GM19324 (cell line): ENCODE data around the gene ATP6V0E2.
"Not testable (repeated sequence)": the region's sequence is repeated elsewhere in the genome, so short reads cannot be mapped to it uniquely, and the experiment has no call there.

Experiments used
- ATAC-seq: cut with Tn5 transposase; IDR thresholded peaks from one replicate; pipeline ENCODE4 v1.9.1; 2021; ENCODE audit warnings: mild to moderate bottlenecking, moderate library complexity; ENCODE audit not compliant: unreplicated experiment, low FRiP score

The ATP6V0E2 gene

DNA sequence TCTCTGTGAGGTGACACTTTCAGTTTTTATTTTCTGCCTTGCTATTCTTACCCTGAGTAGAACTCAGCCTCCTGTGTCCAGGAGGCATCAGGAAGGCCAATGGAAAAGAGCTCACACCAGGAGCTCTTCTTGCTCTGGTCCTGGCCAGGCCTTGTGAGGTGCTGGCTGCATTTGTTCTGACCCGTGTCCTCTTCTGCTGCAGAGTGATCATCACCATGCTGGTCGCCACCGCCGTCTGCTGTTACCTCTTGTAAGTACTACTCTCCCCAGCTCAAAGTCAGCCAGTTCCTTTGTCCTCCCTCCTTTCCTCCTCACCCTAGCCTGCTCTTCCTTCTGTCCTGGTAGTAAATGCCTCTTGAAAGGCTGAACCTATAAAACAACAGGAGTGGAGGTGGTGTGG is 1.6 kb downstream of the ATP6V0E2 start:
- no peak for ATAC-seq

DNA sequence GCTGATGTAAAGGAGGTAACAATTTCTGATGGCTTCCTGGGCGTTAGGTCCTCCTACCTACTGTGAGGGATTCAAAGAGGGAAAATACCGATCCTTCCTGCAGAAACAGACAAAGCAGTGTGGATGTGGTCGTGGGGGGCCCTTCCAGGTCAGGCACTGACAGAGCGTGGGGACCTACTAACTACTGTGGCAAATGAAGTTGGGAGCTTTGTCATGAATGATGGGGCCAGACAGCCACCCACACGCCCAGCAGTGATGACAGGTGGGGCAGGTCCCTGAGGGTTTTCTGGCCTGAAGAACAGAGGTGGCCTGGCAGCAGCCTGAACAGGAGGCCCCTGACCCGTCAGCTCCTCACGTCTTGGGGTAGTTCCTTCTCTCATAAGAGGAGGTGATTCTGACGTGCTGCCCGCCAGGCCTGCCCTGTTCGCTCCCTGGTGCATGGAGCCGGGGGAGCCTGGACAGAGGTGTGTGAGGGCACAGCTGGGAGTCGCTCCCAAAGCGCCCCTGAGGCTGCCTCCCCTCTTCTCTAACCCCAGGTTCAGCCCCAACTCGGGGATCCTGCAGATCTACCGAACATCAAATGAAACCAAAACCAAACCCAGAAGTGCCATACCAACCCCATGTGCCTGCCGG is 4.2 kb downstream of the ATP6V0E2 start:
- ATAC-seq: no peak

DNA sequence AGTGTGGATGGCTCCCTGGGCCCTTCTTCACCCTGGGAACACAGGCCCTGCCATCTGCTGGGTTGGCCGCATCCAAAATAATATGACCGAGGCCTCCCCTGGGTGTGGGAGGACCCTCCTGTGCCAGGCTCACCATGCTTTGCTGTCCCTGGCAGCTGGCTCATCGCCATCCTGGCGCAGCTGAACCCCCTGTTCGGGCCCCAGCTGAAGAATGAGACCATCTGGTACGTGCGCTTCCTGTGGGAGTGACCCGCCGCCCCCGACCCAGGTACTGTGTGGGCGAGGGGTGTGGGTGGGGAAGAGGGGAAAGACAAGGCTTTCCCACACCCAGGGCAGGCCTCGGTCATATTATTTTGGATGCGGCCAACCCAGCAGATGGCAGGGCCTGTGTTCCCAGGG is 4.8 kb downstream of the ATP6V0E2 start:
- no peak for ATAC-seq

DNA sequence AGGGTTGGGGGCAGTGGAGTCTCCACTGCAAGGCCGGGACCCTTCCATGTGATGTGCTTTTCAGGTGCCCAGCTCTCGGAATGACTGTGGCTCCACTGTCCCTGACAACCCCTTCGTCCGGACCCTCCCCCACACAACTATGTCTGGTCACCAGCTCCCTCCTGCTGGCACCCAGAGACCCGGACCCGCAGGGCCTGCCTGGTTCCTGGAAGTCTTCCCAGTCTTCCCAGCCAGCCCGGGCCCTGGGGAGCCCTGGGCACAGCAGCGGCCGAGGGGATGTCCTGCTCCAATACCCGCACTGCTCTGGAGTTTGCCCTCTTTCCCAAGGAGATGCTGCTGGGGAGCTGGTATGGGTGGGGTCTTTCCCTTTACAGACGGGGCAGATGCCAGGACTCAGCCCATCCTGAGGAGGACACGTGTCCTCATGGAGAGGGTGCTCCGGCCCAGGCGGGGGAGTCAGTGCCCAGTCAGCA is 5.5 kb downstream of the ATP6V0E2 start:
- ATAC-seq: no peak

DNA sequence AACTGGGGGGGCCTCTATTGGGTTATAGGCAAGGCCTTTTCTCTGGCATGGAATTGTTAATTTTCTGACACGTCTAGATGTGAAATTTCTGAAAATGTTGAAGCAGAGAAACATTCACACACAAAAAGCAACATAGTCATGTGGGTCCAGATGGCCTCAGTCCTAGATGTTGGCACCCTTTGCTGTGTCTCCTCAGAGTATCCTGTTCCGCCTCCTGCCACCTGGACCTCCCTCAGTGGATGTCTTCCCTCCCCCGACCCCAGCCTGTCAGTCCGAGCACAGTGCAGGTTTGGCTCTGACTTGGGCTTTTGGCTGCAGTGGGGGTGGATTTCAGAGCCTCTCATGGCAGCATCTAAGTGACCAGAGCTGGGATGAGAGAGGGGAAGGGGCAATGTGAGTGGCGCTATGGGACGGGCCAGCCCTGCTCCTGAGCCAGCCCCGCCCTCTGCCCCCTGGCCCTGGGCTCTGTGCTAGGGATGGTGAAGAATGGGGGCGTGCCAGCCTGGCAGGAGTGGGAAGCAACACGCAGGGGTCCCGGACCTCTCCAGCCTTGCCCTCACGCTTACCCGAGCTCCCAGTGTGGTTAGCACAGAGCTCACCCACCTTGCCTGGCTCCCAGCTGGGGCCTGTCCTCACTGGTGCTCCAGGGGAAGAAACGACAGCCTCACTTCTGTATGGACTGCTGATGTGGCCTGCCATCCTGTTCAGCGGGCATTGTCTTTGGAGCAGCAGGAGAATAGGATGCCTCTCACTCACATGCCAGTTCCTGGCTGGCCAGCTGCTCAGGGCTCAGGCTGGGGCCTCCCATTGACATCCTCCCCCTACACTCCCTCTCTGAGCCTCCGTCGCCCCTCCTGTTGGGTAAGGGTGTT is 6.2 kb downstream of the ATP6V0E2 start:
- no peak for ATAC-seq

DNA sequence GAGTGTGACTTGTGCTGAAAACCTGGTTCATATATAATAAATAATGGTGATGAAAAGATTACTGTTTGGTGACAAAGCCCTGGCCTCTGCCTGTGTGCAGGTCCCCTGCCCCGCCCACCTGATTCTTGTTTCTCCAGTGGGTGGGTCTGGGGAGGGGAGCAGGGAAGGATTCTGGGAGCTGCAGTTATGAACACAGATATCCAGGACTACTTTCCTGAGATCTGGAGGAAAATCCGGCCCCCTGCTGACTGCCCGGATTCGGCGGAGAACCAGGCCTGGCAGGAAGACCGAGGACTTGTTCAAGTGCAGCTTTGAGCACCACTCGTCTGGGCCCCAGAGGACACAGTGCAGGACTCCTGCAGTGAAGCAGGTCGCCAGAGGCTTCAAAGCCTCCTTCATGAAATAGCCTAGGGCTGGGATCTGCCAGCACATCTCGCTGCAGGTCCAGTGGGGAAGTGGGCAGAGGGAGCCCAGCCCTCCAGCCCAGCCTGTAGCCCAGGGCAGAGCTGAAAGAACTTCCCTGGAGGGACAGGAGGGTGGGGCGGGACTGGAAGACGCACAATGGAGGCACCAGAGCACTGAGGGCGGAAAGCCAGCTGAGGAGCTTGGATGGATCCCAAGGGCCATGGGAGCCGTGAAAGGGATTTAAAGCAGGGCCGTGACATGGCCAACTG is 7.0 kb downstream of the ATP6V0E2 start:
- ATAC-seq: no peak

DNA sequence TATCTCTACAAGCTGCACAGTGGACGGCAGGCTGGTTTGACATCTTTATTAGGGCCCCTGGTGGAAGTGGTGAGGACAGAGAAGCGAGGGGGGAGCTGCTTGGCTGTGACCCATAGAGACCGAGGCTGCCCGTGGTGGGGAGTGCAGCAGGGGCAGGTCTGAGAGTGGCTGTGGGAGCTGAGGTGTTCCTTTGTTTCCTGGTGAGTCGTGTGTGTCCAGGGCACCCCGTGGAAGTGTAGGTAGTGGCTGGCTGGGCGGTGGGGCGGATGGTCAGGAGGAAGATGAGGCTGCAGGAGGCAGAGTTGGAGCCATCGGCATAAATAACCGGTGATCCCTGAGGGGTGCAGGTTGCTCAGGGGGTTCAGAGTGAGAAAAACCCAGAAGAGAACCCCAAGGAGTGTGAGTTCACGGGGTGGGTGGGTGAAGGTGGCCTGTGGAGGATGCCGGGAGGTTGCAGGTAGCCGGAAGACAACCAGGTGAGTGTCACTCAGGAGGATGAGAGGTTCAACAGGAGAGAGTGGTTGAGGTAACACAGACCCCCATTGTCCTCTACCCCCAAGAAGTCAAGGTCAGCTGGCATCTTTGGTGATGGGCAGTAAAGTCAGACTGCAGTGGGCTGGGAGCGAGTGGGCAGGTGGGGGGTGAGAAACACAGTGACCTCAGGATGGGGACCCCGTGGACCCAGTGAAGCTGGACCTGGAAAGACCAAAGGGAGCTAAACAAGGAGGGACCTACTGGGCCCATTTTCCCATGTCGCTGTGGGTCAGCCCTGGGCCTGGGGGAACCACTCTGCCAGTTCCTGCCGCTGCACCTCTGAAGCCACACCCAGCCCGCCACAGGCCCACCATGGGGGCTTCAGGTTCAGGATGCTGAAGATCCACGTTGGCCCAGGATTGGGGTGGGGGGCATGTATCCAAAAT is 7.8 kb downstream of the ATP6V0E2 start:
- no peak for ATAC-seq

DNA sequence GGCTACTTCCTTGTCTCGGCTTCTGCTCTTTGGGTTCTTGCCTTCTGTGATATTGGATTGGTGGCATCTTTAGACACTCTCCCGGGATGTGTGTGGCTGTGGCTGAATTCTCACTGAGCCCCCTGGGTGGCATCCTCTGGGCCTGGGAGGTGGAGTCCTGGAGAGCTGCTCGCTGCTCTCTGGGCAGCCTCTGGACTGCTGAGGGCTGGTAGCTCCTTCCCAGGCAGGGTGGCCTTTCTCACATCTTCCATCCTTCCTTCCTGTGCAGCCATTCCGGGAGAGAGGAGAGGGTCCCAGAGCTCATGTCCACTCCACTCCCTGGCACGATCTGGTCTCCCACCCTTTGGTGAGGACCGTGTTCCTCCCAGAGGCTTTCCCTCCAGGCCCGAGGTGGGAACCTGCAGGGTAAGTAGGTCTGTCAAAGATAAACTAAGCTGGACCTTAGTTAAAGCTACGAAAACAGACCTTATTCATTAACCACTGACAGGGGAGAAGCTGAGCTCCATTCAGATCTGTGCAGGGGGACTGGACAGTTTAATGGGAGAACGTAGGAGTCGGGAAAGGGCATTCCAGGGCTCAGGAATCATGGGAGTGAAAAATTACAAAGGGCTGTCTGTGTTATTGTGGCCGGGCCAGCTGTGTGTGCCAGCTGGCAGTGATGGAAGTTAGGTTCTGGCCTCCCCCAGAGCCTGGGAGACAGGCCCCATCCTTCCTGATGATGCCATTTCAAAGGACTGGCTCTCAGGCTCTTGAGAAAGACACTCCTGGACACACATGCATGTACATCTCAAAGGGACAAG is 8.7 kb downstream of the ATP6V0E2 start:
- no peak for ATAC-seq

DNA sequence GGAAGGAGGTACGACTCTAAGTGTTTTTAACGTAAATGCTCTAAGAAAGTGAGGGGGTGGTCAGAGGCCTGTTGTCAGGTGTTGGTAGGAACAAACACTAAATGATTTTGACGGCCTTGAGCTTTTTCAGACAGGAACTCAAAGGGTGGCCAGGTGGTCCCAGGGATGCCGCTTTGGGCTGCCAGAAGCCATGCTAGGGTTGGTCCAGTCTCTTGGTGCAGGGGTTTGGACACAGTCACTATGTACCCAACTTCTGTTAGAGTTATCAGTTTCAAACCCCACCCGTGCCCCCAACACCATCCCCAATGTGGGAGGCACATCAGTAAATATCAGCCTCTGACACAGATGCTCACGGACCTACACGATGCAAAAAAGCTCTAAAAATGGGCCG is 9.3 kb downstream of the ATP6V0E2 start:
- no peak for ATAC-seq

DNA sequence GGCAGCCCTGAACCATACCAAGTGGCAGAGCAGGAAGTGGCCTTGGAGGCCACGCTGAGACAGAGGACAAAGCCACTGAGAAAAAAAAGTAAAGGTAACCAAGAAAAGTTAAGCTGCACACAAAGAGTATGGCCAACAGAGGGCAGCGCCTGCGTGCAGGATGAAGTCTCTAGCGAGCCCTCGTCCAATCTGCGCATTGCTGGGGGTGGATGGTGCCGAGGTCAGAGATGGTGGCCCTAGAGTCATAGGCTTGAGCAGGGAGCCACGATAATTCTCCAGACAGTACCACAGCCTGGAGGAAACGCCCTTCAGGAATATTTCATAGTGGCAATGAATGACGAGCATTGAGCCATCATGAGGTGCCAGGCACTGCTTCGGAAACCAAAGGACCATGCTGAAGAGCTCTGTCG is 9.7 kb downstream of the ATP6V0E2 start:
- no peak for ATAC-seq

DNA sequence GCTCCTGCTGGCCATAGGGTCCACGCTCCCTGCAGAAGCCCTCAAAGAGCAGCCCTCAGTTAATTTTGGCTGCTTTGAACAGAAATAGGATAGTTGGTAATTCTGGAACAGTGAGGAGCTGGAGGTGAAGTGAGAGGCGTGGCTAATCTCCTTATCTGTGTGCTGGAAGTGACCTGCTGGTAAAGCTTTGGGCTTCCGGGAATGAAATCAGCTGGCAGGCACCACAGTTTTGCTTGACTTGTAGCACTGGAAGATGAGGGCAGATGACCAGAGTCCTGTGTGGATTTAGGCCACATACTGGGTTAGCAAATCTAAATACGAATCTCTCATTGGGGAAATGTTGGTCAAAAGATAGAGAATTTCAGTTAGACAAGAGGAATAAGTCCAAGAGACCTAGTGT is 10.2 kb downstream of the ATP6V0E2 start:
- ATAC-seq: no peak

DNA sequence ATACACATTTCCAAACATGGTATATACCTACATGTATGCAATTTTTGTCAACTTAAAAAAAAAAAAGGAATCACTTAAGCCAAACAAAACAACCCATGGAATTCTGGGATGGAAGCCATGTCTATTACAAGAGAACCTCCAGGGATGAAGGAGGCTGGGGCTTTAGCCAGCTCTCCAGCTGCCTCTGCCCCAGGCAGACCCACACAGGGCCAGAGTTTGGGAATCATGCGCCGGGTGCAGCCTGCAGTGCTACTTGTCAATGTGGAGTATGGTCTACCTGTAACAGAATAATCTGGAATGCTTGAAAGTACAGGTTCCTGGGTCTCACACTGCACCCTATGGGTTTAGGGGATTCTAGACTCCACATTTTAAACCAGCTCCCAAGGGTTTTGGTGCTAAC is 10.8 kb downstream of the ATP6V0E2 start:
- ATAC-seq: no peak

DNA sequence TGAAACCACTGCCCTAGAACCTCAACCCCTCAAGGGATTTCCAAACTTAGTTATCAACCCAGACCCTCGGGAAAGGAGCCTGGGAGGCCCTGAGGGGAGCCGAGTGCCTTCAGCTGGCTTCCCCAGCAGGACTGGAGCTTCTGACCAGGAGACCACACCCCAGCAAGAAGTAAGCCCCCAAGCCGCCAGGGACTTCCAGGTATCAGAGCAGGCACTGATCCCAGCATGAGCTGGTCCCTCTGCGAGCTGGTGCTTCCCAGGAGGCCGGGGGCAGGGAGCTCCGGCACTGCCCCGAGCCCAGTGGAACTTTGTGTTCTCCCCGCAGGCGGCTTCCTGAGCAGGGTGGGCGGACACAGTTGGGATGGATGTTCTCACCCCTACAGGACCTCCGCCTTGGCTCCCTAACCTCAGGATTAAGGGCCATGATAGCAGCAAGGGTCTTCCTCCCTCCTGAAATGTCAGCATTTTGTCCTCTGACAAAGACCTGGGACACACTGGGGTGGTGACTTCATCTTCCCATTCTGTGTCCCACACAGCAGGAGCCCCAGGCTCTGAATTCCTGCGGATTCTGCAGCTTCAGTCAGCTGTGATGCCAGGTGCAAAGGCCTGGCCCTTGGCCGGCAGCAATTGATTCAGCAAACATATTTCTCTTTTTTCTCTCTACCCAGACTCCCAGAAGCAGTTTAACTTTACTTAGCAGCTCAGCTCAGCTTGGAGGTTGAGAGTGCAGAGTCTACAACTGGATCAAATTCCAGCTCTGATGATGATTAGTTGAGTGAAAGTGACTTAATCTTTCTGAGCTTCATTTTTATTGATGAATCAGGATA is 11.6 kb downstream of the ATP6V0E2 start:
- ATAC-seq: no peak

DNA sequence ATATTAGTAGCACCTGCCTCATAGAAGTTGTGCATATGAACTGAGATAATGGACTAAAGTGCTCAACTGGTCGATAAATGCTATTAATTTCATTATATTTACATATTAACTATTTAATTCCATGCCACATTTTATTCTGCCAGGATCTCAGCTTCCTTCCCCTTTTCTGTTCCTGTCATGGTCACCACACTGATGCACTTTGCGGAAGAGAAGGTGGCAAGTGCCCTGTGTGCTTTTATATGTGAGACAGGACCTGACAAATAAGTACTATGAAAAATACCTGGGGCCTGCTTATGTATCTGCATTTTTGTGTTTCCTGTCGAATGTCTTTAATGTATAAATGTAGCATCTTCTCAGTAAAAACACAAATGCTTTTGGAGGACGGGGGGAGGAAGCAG is 12.2 kb downstream of the ATP6V0E2 start:
- ATAC-seq: no peak

DNA sequence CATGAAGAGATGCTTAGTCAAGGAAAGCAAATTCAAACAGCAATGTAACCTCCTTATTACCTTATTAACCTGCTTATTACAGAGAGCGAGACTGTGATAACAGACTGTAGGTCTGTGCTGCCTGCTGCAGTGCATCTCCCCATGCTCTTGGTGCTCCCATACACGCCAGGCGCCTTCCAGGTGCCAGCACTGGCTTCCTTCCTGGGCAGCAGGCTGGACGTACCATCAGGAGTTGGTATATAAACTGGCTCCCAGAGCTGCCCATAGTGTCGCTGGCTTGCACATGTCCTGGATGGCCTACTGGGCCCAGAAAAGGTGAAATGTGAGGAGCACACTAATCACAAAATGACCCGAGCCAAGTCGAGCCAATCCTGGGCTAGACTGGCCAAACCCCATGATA is 13.5 kb downstream of the ATP6V0E2 start:
- ATAC-seq: no peak

DNA sequence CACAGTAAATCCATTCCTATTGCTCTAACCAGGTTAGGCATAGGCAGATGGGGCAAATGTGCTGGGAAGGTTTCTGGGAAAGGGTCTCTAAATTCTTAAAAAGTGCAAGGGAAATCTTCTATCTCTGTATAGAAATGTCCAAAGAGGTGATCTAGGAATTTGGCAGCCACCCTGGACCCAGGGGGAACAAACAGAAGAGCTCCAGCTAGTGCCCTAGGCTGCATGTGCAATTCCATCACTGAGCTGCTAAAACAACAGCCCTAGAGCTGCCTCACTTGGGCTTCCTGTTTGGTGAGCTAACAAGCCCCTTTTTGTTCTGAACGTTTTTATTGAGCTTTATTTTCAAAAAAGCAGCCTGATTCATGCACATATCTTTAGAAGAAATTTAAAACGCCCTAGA is 16.9 kb downstream of the ATP6V0E2 start:
- not testable (repeated sequence) for ATAC-seq

DNA sequence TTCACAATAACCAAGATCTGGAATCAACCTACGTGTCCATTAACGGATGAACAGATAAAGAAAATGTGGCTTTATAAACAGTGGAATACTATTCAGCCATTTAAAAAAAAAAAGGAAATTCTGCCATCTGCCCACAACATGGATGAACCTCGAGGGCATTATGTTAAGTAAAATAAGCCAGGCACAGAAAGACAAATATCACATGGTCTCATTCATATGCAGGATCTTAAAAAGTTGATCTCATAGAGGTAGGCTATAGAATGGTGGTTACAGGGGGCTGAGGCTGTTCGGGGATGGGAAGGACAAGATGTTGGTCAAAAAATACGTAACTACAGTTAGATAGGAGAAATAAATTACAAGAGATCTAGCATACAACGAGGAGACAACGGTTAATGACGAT is 21.2 kb downstream of the ATP6V0E2 start:
- not testable (repeated sequence) for ATAC-seq

DNA sequence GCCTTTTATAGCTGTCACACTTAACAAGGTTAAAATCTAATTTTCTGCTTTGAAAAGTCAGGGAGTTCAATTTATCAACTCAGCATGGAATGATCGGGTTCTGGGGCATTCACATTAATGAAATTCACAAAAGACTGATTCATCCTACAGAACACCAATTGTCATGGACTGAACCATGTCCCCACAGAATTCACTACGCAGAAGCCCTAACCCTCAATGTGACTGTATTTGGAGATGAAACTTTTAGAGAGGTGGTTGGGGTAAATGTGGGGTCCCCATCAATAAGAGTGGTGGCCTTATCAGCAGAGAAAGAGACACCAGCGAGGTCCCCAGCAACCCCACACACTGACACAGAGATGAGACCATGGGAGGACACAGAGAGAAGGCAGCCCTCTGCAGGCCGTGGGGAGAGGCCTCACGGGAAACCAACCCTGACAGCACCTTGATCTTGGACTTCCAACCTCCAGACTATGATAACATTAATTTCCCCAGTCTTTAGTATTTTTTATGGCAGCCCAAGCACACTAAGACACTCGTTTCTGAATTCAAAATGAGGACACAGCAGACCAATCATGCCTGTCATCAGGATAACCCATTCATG is 34.1 kb downstream of the ATP6V0E2 start:
- ATAC-seq: not testable (repeated sequence)
